Activated CD8-positive, alpha-beta memory T cell treated with anti-CD3 and anti-CD28 coated beads, Interleukin-2, amount 10 ng/mL, durations not matched to agents 7 days and 5 days (primary cell): ENCODE measurements around the gene IGFL4. TPM values are rescaled to one million over a fixed set of nuclear protein-coding genes. Genes with fewer than 3 reads are reported as not detected.

Experiments
- ATAC-seq: fragments of 150-1000 bp; cut with Tn5 transposase; one replicate; pipeline ENCODE4 v1.10.0; 2021; ENCODE audit warnings: moderate library complexity
- CTCF ChIA-PET: fragments of 350-600 bp; sonication (Branson Sonifier 250); formaldehyde crosslinking; loops from one replicate; lab custom pipeline; 2021; ENCODE audit warnings: antibody characterized with exemption; lab: Charles Lee
- DNase-seq: peaks from one replicate; pipeline ENCODE4 v3.0.0-alpha.2; 2020
- H3K27ac Mint-ChIP-seq: one replicate; pipeline ENCODE4 v1.8.0; 2021; ENCODE audit warnings: mild to moderate bottlenecking, mixed read lengths
- H3K27me3 Mint-ChIP-seq: one replicate; pipeline ENCODE4 v1.8.0; 2021; ENCODE audit warnings: mixed read lengths
- H3K36me3 Mint-ChIP-seq: one replicate; pipeline ENCODE4 v1.8.0; 2021; ENCODE audit warnings: mild to moderate bottlenecking, mixed read lengths
- H3K4me1 Mint-ChIP-seq: one replicate; pipeline ENCODE4 v1.8.0; 2021; ENCODE audit warnings: mixed read lengths
- H3K4me3 Mint-ChIP-seq: one replicate; pipeline ENCODE4 v1.8.0; 2021; ENCODE audit warnings: mild to moderate bottlenecking, moderate library complexity, mixed read lengths
- H3K9me3 Mint-ChIP-seq: one replicate; pipeline ENCODE4 v1.8.0; 2022; ENCODE audit warnings: low read depth, mixed read lengths
- total RNA-seq, 2 experiments: library from RNA; stranded (reverse); gene quantifications; one replicate each; pipeline ENCODE4 v1.2.3, GENCODE V29; 2021

The IGFL4 gene
- total RNA-seq, 2 experiments from 2014 or later, result not detected

- Mint-ChIP-seq H3K36me3 (no peaks in the 10 kb centered on the region), H3K27me3 (peaks cover 39% of the 10 kb centered on the region), H3K27ac (no peak overlapping the region), H3K9me3 (no peaks in the 10 kb centered on the region), H3K4me3 (no peak overlapping the region), H3K4me1 (peaks cover 11% of the 10 kb centered on the region)
- DNase-seq, result no peak
- CTCF ChIA-PET, result no interaction called here
- ATAC-seq, result no peak
These were observed 17.5 kb downstream of the IGFL4 start for GRCh38 chr19:46023311-46023779.

GRCh38 chr19:46022431-46023310, 18.1 kb downstream of the IGFL4 start, which contains the start of gene PGLYRP1:
Gene PGLYRP1, minus strand, starts transcription at chr19:46023053. Its CDS starts 32 bp downstream, at chr19:46023021.
- Mint-ChIP-seq H3K4me1 (peaks cover 11% of the 10 kb centered on the region), H3K9me3 (no peaks in the 10 kb centered on the region), H3K27ac (no peak within 1 kb of the TSS), H3K4me3 (no peak within 1 kb of the TSS), H3K27me3 (peaks cover 39% of the 10 kb centered on the region), H3K36me3 (no peaks in the 10 kb centered on the region)
- ATAC-seq (no peak), DNase-seq (no peak)
- CTCF ChIA-PET, result no interaction called here

GRCh38 chr19:46022061-46022430, 18.8 kb downstream of the IGFL4 start:
- Mint-ChIP-seq H3K9me3 (no peaks in the 10 kb centered on the region), H3K4me3 (no peak overlapping the region), H3K36me3 (no peaks in the 10 kb centered on the region), H3K27ac (no peak overlapping the region), H3K27me3 (peaks cover 39% of the 10 kb centered on the region), H3K4me1 (peaks cover 11% of the 10 kb centered on the region)
- no peak for DNase-seq
- no peak for ATAC-seq
- CTCF ChIA-PET, result no interaction called here

DNA sequence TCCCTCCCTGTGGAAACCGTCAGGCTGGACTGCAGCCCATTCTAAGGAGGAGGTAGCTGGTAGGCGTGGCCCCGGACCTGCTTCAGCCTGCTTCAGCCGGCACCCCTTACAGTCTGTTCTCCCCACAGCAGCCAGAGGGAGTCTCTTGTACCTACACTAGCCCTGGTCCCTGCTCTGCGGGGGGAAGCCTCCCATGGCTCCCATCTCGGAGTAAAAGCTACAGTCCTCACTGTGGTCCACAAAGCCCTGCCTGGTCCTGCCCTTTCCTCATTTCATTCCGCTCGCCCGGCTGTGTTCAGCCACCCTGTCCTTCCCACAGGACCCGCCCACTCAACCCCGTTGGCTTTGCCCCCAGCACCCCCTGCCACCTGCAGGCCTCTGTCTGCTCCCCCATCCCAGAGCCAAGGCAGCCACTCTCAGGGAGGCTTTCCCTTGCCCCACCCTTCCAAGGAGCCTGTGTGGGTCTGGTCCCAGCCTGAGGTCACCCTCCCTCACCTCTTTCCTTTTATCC, 19.2 kb downstream of the IGFL4 start:
- H3K36me3 Mint-ChIP-seq, result no peaks in the 10 kb centered on the region

DNA sequence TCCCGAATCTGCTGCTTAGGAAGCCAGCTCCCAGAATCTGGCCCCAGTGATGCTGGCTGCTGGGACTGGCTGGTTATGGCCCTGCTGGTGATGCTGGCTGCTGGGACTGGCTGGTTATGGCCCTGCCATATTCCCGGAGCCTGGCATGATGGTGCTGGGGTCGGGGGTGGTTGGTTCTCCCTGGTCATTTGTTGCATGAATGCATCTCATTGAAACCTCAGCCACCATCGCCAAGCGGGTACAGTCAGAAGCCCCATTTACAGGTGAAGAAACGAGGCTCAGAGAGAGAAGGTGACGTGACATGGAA, 20.0 kb downstream of the IGFL4 start:
- Mint-ChIP-seq H3K27ac (no peak overlapping the region), H3K9me3 (no peaks in the 10 kb centered on the region), H3K4me1 (peaks cover 7% of the 10 kb centered on the region), H3K36me3 (peaks cover 3% of the 10 kb centered on the region), H3K27me3 (peaks cover 30% of the 10 kb centered on the region), H3K4me3 (no peak overlapping the region)
- DNase-seq (no peak), ATAC-seq (no peak)
- CTCF ChIA-PET, result interaction anchor here (0.6 to 1.5 kb wide), 4 partner anchors 8 to 325 kb away, joined by 3 read pairs; no protein-coding TSS in a partner anchor

More for the DNA sequence above, 19.2 kb downstream of the IGFL4 start:
- H3K27ac Mint-ChIP-seq, result no peak overlapping the region
- no peak overlapping the region for H3K4me3 Mint-ChIP-seq
- CTCF ChIA-PET, result interaction anchor here (0.6 kb wide), 1 partner anchor 92 kb away, joined by 3 read pairs; no protein-coding TSS in a partner anchor
- ATAC-seq (no peak), DNase-seq (no peak)
- H3K9me3 Mint-ChIP-seq, result no peaks in the 10 kb centered on the region
- H3K27me3 Mint-ChIP-seq, result peaks cover 34% of the 10 kb centered on the region
- H3K4me1 Mint-ChIP-seq, result peaks cover 9% of the 10 kb centered on the region

DNA sequence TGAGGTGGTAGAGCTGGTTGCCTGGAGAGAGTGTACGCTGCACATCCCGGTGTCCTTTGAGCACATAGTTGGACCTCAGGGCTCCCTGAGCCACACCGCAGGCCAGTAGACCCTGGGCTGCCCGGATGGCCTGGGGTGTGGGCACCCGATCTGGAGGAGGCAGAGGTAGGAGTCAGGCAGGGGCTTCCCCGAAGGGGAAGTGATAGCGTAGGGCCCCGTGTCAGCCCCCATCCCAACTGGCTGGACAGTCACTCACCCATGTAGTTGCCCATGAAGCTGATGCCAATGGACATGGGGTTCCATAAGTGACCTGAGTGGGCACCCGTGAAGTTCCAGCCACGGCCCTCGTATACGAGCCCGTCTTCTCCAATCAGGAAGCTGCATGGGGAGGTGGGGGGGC, 21.5 kb downstream of the IGFL4 start:
- CTCF ChIA-PET, result interaction anchor here (0.6 to 1.6 kb wide), 6 partner anchors 8 to 249 kb away, joined by 3 to 9 read pairs (median 4); partner anchors contain the start of gene CCDC61

DNA sequence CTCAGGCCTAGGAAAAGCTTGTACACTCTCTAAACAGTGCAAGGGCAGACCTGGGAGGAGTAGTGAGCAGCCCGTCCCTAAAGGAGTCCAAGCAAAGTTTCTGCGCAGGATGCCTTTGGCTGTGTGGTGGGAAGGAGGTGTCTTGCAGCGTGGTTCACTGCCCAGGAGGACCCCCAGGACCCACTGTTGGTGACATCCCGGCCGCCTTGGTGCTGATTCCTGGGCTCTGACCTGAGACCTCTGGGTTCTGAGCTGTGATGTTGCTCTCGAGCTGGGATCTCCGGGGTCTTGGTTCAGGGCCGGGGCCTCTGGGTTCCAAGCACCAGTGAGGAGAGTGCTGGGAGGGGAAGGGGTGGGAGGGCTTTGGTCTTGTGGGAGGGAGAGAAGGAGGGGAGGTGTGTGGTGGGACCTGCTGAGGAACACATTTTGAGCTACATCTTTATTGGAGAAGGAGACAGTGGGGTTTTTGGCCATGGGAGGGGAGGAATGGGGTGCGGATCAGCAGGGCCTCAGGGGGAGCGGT, 22.0 kb downstream of the IGFL4 start:
- Mint-ChIP-seq H3K4me3 (no peak overlapping the region), H3K36me3 (peaks cover 8% of the 10 kb centered on the region), H3K4me1 (peaks cover 15% of the 10 kb centered on the region), H3K27ac (no peak overlapping the region), H3K27me3 (peaks cover 26% of the 10 kb centered on the region), H3K9me3 (no peaks in the 10 kb centered on the region)
- ATAC-seq, result no peak
- CTCF ChIA-PET, result interaction anchor here (0.6 to 2.7 kb wide), 7 partner anchors 9 to 249 kb away, joined by 3 to 20 read pairs (median 4); partner anchors contain the start of gene CCDC61
- no peak for DNase-seq

More for the DNA sequence above, 21.5 kb downstream of the IGFL4 start:
- no peak for ATAC-seq
- Mint-ChIP-seq H3K4me1 (peaks cover 15% of the 10 kb centered on the region), H3K27ac (no peak overlapping the region), H3K36me3 (peaks cover 7% of the 10 kb centered on the region), H3K27me3 (peaks cover 30% of the 10 kb centered on the region), H3K9me3 (no peaks in the 10 kb centered on the region), H3K4me3 (no peak overlapping the region)
- DNase-seq, result no peak

DNA sequence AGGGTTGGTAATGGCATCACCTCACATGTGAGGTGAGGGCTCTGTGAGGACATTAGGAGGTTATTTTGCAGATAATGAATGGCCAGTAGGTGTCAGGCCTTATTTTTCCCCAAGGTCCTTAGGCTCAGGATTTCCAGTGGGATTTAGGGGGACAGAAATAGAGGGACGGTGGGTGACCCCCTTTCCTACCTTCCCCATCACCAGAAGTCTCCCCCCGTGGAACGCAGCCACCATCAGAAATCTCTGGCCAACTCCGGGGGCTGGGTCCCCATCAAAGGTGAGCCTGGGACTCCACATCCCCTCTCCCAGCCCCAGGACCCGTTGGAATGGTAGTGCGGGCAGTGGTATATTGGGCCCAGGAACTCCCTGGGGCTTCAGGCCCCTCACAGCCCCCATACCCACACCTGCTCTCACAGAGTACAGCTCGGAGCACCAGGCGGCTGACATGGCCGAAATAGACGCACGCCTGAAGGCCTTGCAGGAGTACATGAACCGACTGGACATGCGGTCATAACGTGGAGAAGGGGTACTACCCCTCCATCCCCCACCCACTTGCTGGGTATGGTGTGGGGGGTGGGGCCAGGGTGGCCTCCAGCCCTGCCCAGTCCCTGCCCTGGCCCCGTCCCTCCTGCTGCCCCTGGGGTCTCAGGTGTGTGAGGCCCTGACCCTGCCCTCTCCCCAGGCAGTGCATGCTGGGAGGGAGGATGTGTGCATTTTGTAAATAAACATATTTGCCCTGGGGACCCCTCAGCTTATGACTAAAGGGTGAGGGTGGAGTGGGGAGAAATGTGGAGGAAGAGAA, 22.7 kb downstream of the IGFL4 start:
- CTCF ChIA-PET, result interaction anchor here (0.8 to 2.7 kb wide), 13 partner anchors 9 to 377 kb away, joined by 3 to 20 read pairs (median 5); partner anchors contain the start of genes CCDC61, FOXA3 and SYMPK

DNA sequence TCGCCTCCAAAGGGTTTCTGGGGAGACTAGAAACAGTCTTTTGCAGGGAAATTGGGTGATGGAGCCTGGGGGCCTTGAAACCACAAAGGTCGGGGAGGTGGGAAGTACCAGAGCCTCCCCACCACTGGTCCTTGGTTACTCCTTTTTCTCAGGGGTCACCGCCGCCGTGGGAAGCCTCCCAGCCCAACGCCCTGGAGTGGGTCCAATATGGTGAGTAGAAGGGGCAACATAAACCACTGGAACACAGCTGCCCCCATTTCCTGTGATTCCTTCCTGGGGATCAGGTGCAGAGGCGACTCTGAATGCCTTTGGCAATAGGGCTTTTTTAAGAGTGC, 23.7 kb downstream of the IGFL4 start:
- H3K4me3 Mint-ChIP-seq, result peak overlapping the region; percentile 78
- CTCF ChIA-PET, result interaction anchor here (0.6 to 2.7 kb wide), 26 partner anchors 9 to 378 kb away, joined by 3 to 20 read pairs (median 4); partner anchors contain the start of genes CCDC61, FOXA3, MYPOP and NANOS2
- ATAC-seq, result peak; percentile 4
- peaks cover 15% of the 10 kb centered on the region for H3K4me1 Mint-ChIP-seq
- peaks cover 14% of the 10 kb centered on the region for H3K27me3 Mint-ChIP-seq
- peaks cover 8% of the 10 kb centered on the region for H3K36me3 Mint-ChIP-seq
- no peak overlapping the region for H3K27ac Mint-ChIP-seq
- H3K9me3 Mint-ChIP-seq, result no peaks in the 10 kb centered on the region
- no peak for DNase-seq

More for the DNA sequence above, 22.7 kb downstream of the IGFL4 start:
- DNase-seq, result no peak
- no peaks in the 10 kb centered on the region for H3K9me3 Mint-ChIP-seq
- H3K4me1 Mint-ChIP-seq, result peaks cover 15% of the 10 kb centered on the region
- peaks cover 8% of the 10 kb centered on the region for H3K36me3 Mint-ChIP-seq
- no peak overlapping the region for H3K27ac Mint-ChIP-seq
- ATAC-seq, result no peak
- no peak overlapping the region for H3K4me3 Mint-ChIP-seq
- H3K27me3 Mint-ChIP-seq, result peaks cover 21% of the 10 kb centered on the region

- peaks cover 15% of the 10 kb centered on the region for H3K4me1 Mint-ChIP-seq
- H3K9me3 Mint-ChIP-seq, result no peaks in the 10 kb centered on the region
- CTCF ChIA-PET, result interaction anchor here (0.6 to 2.7 kb wide), 27 partner anchors 10 to 341 kb away, joined by 3 to 20 read pairs (median 4); partner anchors contain the start of genes CCDC61, FOXA3, MYPOP and NANOS2
- H3K4me3 Mint-ChIP-seq, result peak overlapping the region; percentile 78
- H3K36me3 Mint-ChIP-seq, result peaks cover 8% of the 10 kb centered on the region
- peaks cover 14% of the 10 kb centered on the region for H3K27me3 Mint-ChIP-seq
- DNase-seq (peak; percentile 85), ATAC-seq (peak; percentile 69)
- H3K27ac Mint-ChIP-seq, result peak overlapping the region; percentile 61
These were observed 24.2 kb downstream of the IGFL4 start for GRCh38 chr19:46016426-46017094.

GRCh38 chr19:46015687-46016425, 24.9 kb downstream of the IGFL4 start:
- peaks cover 14% of the 10 kb centered on the region for H3K27me3 Mint-ChIP-seq
- peak; percentile 67 for DNase-seq
- CTCF ChIA-PET, result interaction anchor here (1.0 to 2.7 kb wide), 14 partner anchors 9 to 249 kb away, joined by 3 to 20 read pairs (median 4); partner anchors contain the start of genes CCDC61, FOXA3, MYPOP and NANOS2
- H3K27ac Mint-ChIP-seq, result no peak overlapping the region
- H3K9me3 Mint-ChIP-seq, result no peaks in the 10 kb centered on the region
- peaks cover 8% of the 10 kb centered on the region for H3K36me3 Mint-ChIP-seq
- peaks cover 15% of the 10 kb centered on the region for H3K4me1 Mint-ChIP-seq
- peak overlapping the region; percentile 78 for H3K4me3 Mint-ChIP-seq
- peak; percentile 63 for ATAC-seq
